ENCODE measurements around the gene AFDN. TPM values are rescaled to one million over a fixed set of nuclear protein-coding genes. Genes with fewer than 3 reads are reported as not detected.

AFDN gene
- polyA plus RNA-seq, 1 of the 3 experiments (the other 2 are of a cell fraction), result 25.1 TPM

- H4K20me1 ChIP-seq (ENCODE audit: insufficient read depth), result no peaks in the 10 kb centered on the region
- no peaks in the 10 kb centered on the region for H3K9me2 ChIP-seq
- TF ChIP-seq RCOR1 (IDR thresholded peaks at IDR 0.05; ENCODE audit: low read length) (no peak), RXRA (IDR thresholded peaks at IDR 0.05; ENCODE audit: borderline replicate concordance, low read depth) (no peak), JUND (IDR thresholded peaks at IDR 0.05) (peak; percentile 49), FOSL2 (IDR thresholded peaks at IDR 0.05; ENCODE audit: borderline replicate concordance, low read depth) (peak; percentile 30; the same call in 1 of the 2 replicates), TEAD4 (IDR thresholded peaks at IDR 0.05; ENCODE audit: borderline replicate concordance, insufficient read depth) (no peak), RFX5 (IDR thresholded peaks at IDR 0.05; ENCODE audit: low read length) (no peak), FOXM1 (IDR thresholded peaks at IDR 0.05; ENCODE audit: low read depth) (no peak), TCF12 (IDR thresholded peaks at IDR 0.05) (peak; percentile 18; the same call in 1 of the 2 replicates), EZH2phosphoT487 (IDR thresholded peaks at IDR 0.05; ENCODE audit: borderline replicate concordance, low read depth) (no peak)
- TF ChIP-seq, protein P1, sequence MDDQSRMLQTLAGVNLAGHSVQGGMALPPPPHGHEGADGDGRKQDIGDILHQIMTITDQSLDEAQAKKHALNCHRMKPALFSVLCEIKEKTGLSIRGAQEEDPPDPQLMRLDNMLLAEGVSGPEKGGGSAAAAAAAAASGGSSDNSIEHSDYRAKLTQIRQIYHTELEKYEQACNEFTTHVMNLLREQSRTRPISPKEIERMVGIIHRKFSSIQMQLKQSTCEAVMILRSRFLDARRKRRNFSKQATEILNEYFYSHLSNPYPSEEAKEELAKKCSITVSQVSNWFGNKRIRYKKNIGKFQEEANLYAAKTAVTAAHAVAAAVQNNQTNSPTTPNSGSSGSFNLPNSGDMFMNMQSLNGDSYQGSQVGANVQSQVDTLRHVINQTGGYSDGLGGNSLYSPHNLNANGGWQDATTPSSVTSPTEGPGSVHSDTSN (IDR thresholded peaks at IDR 0.05), result peak; percentile 69
- TF ChIP-seq, protein P2, sequence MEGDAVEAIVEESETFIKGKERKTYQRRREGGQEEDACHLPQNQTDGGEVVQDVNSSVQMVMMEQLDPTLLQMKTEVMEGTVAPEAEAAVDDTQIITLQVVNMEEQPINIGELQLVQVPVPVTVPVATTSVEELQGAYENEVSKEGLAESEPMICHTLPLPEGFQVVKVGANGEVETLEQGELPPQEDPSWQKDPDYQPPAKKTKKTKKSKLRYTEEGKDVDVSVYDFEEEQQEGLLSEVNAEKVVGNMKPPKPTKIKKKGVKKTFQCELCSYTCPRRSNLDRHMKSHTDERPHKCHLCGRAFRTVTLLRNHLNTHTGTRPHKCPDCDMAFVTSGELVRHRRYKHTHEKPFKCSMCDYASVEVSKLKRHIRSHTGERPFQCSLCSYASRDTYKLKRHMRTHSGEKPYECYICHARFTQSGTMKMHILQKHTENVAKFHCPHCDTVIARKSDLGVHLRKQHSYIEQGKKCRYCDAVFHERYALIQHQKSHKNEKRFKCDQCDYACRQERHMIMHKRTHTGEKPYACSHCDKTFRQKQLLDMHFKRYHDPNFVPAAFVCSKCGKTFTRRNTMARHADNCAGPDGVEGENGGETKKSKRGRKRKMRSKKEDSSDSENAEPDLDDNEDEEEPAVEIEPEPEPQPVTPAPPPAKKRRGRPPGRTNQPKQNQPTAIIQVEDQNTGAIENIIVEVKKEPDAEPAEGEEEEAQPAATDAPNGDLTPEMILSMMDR (IDR thresholded peaks at IDR 0.05), result no peak
- no peaks in the 10 kb centered on the region for H3K27me3 ChIP-seq (ENCODE audit: insufficient read depth)
- no peak overlapping the region for H2AFZ ChIP-seq (ENCODE audit: low read depth)
- H3K4me3 ChIP-seq (ENCODE audit: low read depth in 2 of 2, low read length in 1 of 2), result no peak overlapping the region
- H3K9me3 ChIP-seq, result no peaks in the 10 kb centered on the region
- H3K4me2 ChIP-seq, result no peak overlapping the region
- H3K79me2 ChIP-seq (ENCODE audit: insufficient read depth), result no peaks in the 10 kb centered on the region; the same call in 1 of the 2 replicates
- DNase-seq, result no peak
- no peak overlapping the region for H3K27ac ChIP-seq (ENCODE audit: low read depth in 2 of 2, low read length in 1 of 2)
- 66% methylated on average over 3 of the region's 3 CpGs for WGBS (ENCODE audit: low lambda C conversion rate)
- peaks cover 23 to 50% of the 10 kb centered on the region in 2 experiments for H3K36me3 ChIP-seq (replicated peaks in 1 of 2; ENCODE audit: control insufficient read depth in 1 of 2, insufficient read depth in 2 of 2, low read length in 1 of 2)
- POLR2A ChIA-PET, result no interaction called here
- CTCF ChIA-PET, result interaction anchor here (1.4 kb wide), 1 partner anchor 38 kb away, joined by 4 read pairs; no protein-coding TSS in a partner anchor
- no peaks in the 10 kb centered on the region for H3F3A ChIP-seq (replicated peaks; ENCODE audit: insufficient read depth)
- peaks cover 0 to 4% of the 10 kb centered on the region in 2 experiments; a peak in 1 of 4 replicates for H3K4me1 ChIP-seq (ENCODE audit: control insufficient read depth in 1 of 2, insufficient read depth in 2 of 2, low read depth in 1 of 2, low read length in 1 of 2)
- no peak overlapping the region for H3K9ac ChIP-seq
Observed at GRCh38 chr6:167930295-167930694, 103.6 kb downstream of the AFDN start.

DNA sequence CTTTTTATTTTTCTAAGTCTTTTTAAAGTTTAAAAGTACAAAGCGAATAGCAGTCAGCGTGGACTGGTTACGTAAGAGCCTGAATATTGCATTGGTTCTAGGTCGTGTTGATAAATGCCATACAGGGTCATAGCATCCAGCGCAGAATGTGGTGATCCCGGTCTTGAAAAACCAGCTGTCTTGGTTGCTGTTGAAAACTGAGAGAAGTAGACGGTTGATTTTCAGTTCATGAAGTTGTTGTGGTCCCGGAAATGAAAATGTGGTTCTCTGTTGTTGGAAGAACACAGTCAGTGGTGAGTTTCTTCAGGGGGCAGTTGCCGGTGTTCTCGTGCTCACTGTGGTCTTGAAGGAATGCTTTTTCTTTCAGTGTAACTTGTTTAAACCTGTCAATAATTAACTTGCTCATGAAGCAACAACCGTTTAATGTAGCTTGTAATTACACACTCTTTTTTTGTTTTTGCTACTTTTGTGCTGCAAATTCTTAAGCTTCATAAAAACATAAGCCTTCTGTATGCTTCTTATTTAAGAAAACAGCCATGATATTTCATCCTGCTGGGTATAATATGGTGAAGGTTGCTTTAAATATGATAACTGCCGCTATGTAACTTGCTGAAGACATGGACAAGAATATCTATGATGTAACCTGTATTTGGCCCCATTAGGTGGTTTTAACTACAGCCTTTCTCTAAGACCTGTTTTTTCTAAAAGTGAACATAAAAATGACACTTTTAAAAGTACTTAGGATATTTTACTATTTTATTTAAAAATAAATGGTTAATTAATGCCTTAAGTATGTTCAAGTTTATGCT lies 106.0 kb downstream of the AFDN start:
- H3K9ac ChIP-seq, result no peak overlapping the region
- POLR2A ChIA-PET, result no interaction called here
- no peaks in the 10 kb centered on the region for H3K9me2 ChIP-seq
- TF ChIP-seq TCF12 (IDR thresholded peaks at IDR 0.05) (no peak), ZBTB33 (IDR thresholded peaks at IDR 0.05; ENCODE audit: borderline replicate concordance, low read depth) (no peak), YY1 (IDR thresholded peaks at IDR 0.05; ENCODE audit: low read depth) (no peak), CHD2 (IDR thresholded peaks at IDR 0.05; ENCODE audit: low read length, partially characterized antibody) (no peak), SMC3 (IDR thresholded peaks at IDR 0.05; ENCODE audit: low read depth, low read length) (no peak), FOXJ3 (CRISPR knock-in tag; IDR thresholded peaks at IDR 0.05) (no peak), USF2 (IDR thresholded peaks at IDR 0.05; ENCODE audit: borderline replicate concordance, low read depth, low read length) (no peak), JUND (IDR thresholded peaks at IDR 0.05) (no peak)
- no peak for DNase-seq
- no peaks in the 10 kb centered on the region for H3K9me3 ChIP-seq
- H3F3A ChIP-seq (replicated peaks; ENCODE audit: insufficient read depth), result no peaks in the 10 kb centered on the region
- WGBS (ENCODE audit: low lambda C conversion rate), result 90% methylated on average over 12 of the region's 12 CpGs
- H3K4me1 ChIP-seq (ENCODE audit: control insufficient read depth in 1 of 2, insufficient read depth in 2 of 2, low read depth in 1 of 2, low read length in 1 of 2), result peaks cover 0 to 5% of the 10 kb centered on the region in 2 experiments; a peak in 1 of 4 replicates
- CTCF ChIA-PET, result interaction anchor here (0.9 to 1.1 kb wide), 2 partner anchors 24 to 441 kb away, joined by 3 read pairs; no protein-coding TSS in a partner anchor
- H3K27me3 ChIP-seq (ENCODE audit: insufficient read depth), result no peaks in the 10 kb centered on the region
- no peak overlapping the region for H2AFZ ChIP-seq (ENCODE audit: low read depth)
- no peaks in the 10 kb centered on the region for H4K20me1 ChIP-seq (ENCODE audit: insufficient read depth)
- no peaks in the 10 kb centered on the region for H3K79me2 ChIP-seq (ENCODE audit: insufficient read depth)
- no peak overlapping the region for H3K4me3 ChIP-seq (ENCODE audit: low read depth in 2 of 2, low read length in 1 of 2)
- H3K27ac ChIP-seq (ENCODE audit: low read depth in 2 of 2, low read length in 1 of 2), result no peak overlapping the region
- no peak overlapping the region for H3K4me2 ChIP-seq
- peaks cover 24 to 42% of the 10 kb centered on the region in 2 experiments for H3K36me3 ChIP-seq (replicated peaks in 1 of 2; ENCODE audit: control insufficient read depth in 1 of 2, insufficient read depth in 2 of 2, low read length in 1 of 2)
